Peyer's patch (tissue), 4 donors: ENCODE data around the gene RHOH.

ENCODE experiments used
- CTCF ChIP-seq, 6 experiments: fragments of 450-650 bp in 4 of 6; fragments of 200-600 bp in 2 of 6; sonication (generic) in 1 of 6; IDR thresholded peaks; one replicate each; pipeline ENCODE4 v1.5.1; 2017 to 2019; ENCODE audit warnings: antibody characterized with exemption in 6 of 6, mild to moderate bottlenecking in 3 of 6, moderate library complexity in 1 of 6
- POLR2A ChIP-seq, 2 donors: fragments of 450-650 bp; IDR thresholded peaks; one replicate each; pipeline ENCODE4 v1.5.1; 2017; ENCODE audit warnings: antibody characterized with exemption in 2 of 2, mild to moderate bottlenecking in 2 of 2, moderate library complexity in 2 of 2

- TF ChIP-seq CTCF (IDR thresholded peaks at IDR 0.05) (no peak), POLR2A (IDR thresholded peaks at IDR 0.05) (no peak)
These were observed 16.1 kb downstream of the RHOH start for GRCh38 chr4:40212674-40213527.
